ENCODE measurements around the gene THEM5.
"Not testable (repeated sequence)": the region's sequence is repeated elsewhere in the genome, so short reads cannot be mapped to it uniquely, and the experiment has no call there.

Gene THEM5, protein sequence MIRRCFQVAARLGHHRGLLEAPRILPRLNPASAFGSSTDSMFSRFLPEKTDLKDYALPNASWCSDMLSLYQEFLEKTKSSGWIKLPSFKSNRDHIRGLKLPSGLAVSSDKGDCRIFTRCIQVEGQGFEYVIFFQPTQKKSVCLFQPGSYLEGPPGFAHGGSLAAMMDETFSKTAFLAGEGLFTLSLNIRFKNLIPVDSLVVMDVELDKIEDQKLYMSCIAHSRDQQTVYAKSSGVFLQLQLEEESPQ

GRCh38 chr1:151853411-151853943 is at the start of gene THEM5:
Gene THEM5, minus strand, starts transcription at chr1:151853712. Its CDS starts 147 bp downstream, at chr1:151853565.
- no peak for DNase-seq (ENCODE audit: low read depth)

- DNase-seq (ENCODE audit: low read depth) = no peak
Measured at GRCh38 chr1:151902858-151903257, 49.3 kb upstream of the THEM5 start.

GRCh38 chr1:151900804-151901203 is 47.3 kb upstream of the THEM5 start:
- not testable (repeated sequence) for DNase-seq (ENCODE audit: low read depth)

DNA sequence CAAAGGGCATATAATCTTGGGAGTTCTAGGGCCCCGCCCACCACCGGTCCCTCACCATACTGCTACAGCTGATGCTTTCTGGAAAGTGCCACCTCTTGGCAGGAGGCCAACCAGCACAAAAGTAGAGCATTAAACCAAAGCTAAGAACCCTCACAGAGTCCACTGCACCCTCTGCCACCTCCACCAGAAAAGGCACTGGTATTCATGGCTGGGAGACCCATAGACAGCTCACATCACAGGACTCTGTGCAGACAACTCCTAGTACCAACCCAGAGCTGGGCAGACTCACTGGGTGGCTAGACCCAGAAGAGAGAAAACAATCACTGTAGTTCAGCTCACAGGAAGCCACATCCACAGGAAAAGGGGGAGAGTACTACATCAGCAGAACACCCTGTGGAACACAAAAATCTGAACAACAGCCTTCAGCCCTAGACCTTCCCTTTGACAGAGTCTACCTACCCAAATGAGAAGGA is 45.0 kb upstream of the THEM5 start:
- DNase-seq (ENCODE audit: low read depth) = no peak

GRCh38 chr1:151897991-151898431 is 44.5 kb upstream of the THEM5 start:
- no peak for DNase-seq (ENCODE audit: low read depth)

DNA sequence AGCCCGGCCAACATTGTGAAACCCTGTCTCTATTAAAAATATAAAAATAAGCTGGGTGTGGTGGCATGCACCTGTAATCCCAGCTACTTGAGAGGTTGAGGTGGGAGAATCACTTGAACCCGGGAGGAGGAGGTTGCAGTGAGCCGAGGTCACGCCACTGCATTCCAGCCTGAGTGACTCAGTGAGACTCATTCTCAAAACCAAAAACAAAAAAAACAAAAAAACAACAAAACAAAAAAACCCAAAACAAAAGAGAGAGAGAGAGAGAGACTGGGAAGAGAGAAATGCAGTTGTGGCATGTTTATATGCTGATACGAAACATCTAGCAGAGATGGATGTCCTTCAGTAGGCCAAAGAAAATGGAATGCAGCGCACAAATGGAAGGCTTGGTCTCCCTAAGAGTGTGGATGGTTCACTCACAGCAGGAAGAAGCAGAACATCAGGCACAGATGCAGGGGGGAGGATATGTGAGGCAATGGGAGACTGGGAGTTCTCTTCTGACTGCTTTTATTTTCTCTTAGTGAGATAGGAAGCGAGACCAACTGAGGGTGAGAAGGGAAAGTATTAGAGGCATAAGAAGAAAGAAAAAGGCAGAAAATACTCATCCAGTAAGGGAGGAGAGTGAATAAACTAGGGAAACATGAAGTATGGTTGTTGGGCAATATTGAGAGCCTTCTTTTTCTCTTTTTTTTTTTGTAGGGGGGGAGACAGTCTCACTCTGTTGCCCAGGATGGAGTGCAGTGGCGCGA is 39.8 kb upstream of the THEM5 start:
- no peak for DNase-seq (ENCODE audit: low read depth)

DNA sequence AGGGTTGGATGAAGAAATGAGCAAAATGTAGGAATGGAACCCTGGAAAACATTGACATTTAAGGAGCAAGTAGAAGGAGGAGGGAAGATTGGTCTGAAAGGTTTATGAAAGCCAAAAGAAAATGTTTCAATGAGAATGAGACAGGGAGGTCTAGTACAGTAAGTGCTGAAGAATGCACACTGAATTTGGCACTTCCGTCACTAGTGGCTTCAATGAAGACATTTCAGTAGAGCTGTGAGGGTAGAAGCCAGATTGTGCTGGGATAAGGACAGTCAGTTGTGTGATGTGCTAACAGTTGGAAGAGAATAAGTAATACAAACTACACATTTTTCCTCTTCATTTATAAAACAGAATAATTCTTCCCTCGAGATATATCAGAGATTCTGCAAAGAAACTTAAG is 38.7 kb upstream of the THEM5 start:
- DNase-seq (ENCODE audit: low read depth) = no peak

DNA sequence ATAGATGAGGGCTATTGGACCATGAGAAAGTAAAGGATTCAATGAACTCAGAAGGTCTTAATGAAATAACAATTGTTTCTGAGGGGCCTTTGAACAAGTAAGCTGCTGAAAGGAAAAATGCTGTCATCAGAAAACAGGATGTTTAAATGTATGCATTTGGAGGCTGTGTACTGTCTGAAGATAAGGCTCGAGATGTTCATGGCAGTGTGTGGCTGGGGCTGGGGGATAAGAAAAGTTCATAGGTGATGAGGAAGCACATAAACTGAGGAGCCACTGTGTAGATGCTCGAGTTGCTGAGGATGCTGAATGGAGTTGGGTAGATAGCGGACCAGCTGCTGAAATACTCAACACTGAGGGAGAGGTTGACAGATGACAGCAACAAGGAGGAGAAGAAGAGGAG is 38.0 kb upstream of the THEM5 start:
- DNase-seq (ENCODE audit: low read depth) = no peak

DNA sequence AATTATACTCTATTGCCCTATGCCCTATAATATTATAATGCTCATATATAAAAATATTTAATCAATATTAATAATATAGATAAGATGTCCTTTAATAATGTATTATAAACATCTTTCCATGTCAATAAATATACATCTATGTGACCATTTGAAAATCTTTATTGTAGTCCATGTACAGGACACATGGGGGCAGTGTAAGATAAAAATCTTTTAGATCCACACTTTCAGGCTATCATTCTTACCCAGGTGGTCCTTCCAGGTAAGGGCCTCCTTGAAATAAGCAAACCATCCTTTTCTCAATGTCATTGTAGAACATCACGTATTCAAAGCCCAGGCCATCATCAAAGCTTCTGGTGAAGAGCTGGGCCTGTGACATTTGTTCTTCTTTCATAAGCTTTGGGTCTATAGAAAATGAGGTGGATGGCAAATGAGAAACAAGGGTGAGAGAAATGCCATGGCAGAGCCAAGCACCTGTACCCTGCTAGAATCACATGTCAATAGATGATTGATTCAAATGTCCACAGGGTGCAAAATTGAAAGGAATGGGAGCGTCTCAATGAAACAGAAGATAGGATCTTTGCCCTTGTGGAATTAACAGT is 35.6 kb upstream of the THEM5 start:
- no peak for DNase-seq (ENCODE audit: low read depth)

GRCh38 chr1:151887028-151887427 is 33.5 kb upstream of the THEM5 start:
- no peak for DNase-seq (ENCODE audit: low read depth)

DNA sequence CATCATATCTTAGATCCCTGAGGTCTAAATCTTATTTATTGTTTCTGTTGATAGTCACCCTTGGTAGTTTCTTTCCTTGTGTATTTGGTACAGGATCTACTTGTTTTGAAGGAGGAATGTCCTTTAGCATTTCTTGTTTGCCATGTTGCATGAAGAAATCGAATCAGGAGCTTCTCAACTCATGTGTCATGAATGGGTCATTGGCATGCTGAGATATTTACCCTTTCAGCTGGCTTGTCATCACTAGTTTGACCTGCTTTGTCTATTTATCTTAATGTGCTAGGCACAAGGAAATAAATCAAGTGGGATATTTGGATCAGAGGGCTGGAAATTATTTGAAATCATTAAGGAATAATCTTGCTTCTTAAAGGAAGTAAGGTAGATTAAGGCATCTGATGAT is 32.0 kb upstream of the THEM5 start:
- no peak for DNase-seq (ENCODE audit: low read depth)

DNA sequence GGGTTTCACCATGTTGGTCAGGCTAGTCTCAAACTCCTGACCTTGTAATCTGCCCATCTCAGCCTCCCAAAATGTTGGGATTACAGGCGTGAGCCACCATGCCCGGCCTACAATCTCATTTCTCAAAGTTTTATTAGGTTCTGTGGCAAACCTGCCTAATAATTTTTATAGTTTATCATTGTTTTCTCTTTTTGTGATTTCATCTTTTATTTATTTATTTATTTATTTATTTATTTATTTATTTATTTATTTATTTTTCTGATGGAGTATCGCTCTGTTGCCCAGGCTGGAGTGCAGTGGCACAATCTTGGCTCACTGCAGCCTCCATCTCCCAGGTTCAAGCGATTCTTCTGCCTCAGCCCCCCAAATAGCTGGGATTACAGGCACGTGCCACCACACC is 31.4 kb upstream of the THEM5 start:
- DNase-seq (ENCODE audit: low read depth) = not testable (repeated sequence)

GRCh38 chr1:151884445-151884844 is 30.9 kb upstream of the THEM5 start:
- DNase-seq (ENCODE audit: low read depth) = not testable (repeated sequence)

- not testable (repeated sequence) for DNase-seq (ENCODE audit: low read depth)
Measured at GRCh38 chr1:151883898-151884297, 30.4 kb upstream of the THEM5 start.

DNA sequence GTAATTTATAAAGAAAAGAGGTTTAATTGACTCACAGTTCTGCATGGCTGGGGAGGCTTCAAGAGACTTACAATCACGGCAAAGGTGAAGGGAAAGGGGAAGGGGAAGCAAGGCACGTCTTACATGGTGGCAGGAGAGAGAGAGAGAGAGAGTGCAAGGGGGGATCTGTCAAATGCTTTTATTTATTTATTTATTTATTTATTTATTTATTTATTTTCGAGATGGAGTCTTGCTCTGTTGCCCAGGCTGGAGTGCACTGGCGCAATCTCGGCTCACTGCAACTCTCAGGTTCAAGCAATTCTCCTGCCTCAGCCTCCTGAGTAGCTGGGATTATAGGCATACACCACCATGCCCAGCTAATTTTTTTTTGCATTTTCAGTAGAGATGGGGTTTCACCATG is 29.4 kb upstream of the THEM5 start:
- DNase-seq (ENCODE audit: low read depth) = not testable (repeated sequence)

DNA sequence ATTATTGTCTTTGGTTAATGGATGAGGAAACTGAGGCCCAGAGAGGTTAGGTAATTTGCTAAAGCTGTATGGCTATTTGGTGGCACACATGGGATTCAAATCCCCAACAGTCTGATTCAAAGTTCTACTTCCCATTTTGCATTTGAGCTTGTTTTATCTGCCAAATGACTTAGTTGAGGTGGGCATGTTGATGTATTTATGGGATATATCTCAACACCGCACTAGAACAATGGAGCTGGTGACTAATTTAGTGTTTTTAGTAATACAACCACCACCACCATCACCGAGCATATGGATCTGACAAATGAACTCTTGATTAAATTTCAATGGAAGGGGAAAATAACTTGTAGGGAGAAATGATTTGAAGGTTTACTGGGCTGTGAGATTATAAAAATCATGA is 29.0 kb upstream of the THEM5 start:
- no peak for DNase-seq (ENCODE audit: low read depth)

- DNase-seq (ENCODE audit: low read depth) = no peak
Measured at GRCh38 chr1:151881479-151881878, 28.0 kb upstream of the THEM5 start.

DNA sequence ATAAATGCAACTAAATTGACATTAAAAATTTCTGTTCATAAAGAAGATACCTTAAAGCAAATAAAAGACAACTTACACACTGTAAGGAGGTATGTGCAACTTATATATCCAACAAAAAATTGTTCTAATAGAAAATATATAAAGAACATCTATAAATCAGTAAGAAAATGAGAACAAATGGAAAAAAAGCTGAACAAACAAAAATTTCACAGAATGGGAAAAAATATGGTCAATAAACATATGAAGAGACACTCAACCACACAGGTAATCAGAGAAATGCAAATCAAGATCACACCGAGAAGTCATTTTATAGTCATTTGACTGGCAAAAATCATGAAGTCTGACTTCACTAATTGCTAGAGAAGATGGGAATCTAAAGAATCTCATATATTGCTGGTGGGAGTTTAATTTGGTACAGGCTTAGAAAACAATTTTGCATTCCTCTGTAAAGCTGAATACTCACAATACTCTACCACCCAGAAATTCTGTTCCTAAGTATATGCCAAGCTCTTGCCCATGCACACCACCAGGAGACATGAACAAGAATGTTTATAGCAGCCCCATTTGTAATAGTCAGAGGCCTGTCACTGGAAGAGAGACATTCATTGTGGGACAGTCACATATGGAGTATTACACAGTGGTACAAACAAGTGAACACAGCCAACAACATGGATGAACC is 22.0 kb upstream of the THEM5 start:
- no peak for DNase-seq (ENCODE audit: low read depth)

- not testable (repeated sequence) for DNase-seq (ENCODE audit: low read depth)
Measured at GRCh38 chr1:151872776-151873175, 19.3 kb upstream of the THEM5 start.

DNA sequence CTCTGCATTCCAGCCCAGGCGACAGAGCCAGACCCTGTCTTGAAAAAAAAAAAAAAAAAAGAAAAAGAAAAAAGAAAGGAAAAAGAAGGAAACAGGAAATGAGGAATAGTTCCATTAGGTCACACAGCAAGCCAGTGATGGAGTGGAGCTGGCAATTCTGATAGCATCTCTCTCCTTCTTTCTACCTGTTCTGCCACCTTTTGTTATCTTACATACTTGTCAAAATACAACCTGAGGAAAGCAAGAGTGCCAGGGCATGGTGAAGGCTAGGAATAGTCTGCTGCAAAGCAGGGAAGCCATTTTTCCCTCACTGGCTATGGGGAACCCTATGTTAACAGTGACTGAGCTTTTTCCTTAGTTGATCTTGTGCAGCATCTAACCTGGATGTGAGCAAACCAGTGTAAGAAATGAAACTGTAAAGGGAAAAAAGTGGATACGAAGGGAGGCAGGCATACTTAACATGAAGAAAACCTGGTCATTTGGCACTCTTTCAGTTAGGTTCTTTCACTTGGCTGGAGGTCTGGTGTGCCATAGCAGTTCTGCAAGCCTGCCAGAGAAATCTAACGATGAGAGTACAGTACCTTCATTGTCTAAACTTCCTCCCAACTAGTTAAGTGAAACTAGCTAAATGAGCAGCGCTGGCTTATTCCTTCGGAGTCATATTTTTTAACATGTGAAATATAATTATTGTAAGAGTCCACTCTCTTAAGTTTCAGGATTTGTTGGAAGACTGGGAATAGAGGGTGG is 17.9 kb upstream of the THEM5 start:
- no peak for DNase-seq (ENCODE audit: low read depth)

DNA sequence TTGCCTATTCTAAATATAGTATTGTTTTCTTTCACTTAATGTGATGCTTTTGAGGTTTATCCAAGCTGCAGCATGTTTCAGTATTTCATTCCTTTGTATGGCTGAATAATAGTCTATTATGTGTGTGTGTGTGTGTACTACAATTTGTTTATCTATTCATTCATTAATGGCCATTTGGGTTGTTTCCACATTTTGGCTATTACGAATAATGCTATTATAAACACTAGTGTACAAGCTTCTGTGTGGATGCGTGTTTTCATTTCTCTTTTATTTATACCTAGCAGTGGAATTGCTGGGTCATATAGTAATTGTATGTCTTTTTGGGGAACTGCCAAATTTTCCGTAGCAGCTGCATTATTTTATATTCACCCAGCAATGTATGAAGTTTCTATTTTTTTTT is 15.0 kb upstream of the THEM5 start:
- no peak for DNase-seq (ENCODE audit: low read depth)
